GM12865 (cell line): ENCODE results near the gene NAA25.
"Not testable (repeated sequence)": the region's sequence is repeated elsewhere in the genome, so short reads cannot be mapped to it uniquely, and the experiment has no call there.

ENCODE experiments used
- DNase-seq: peaks from one replicate; pipeline ENCODE4 v3.0.0; 2010; ENCODE audit warnings: low read depth
- H3K4me3 ChIP-seq: 2 replicates; pipeline ENCODE4 v1.5.1; 2011; ENCODE audit warnings: mild to moderate bottlenecking, low read depth, low read length, control low read depth
- CTCF ChIP-seq: IDR thresholded peaks from 2 replicates; pipeline ENCODE4 v1.5.1; 2011; ENCODE audit warnings: low read length, control low read depth, low read depth, inconsistent platforms; ENCODE audit not compliant: insufficient read depth; ENCODE audit errors: missing control alignments

NAA25 gene

GRCh38 chr12:112046003-112046402, 62.6 kb downstream of the NAA25 start:
- no peak for TF ChIP-seq CTCF
- no peak overlapping the region for H3K4me3 ChIP-seq
- DNase-seq = no peak

GRCh38 chr12:112036614-112037013, 72.0 kb downstream of the NAA25 start:
- DNase-seq, H3K4me3 ChIP-seq: not testable (repeated sequence)

- no peak for TF ChIP-seq CTCF
- H3K4me3 ChIP-seq = no peak overlapping the region
- no peak for DNase-seq
These were observed 73.3 kb downstream of the NAA25 start for GRCh38 chr12:112035219-112035785.

GRCh38 chr12:112032292-112032691, 76.3 kb downstream of the NAA25 start:
- no peak overlapping the region for H3K4me3 ChIP-seq
- TF ChIP-seq CTCF = no peak
- no peak for DNase-seq

GRCh38 chr12:112031472-112031871, 77.1 kb downstream of the NAA25 start:
- no peak overlapping the region for H3K4me3 ChIP-seq
- no peak for DNase-seq
- no peak for TF ChIP-seq CTCF

GRCh38 chr12:112029301-112029700, 79.3 kb downstream of the NAA25 start:
- DNase-seq = no peak
- no peak for TF ChIP-seq CTCF

GRCh38 chr12:112025808-112026375, 82.7 kb downstream of the NAA25 start:
- H3K4me3 ChIP-seq = no peak overlapping the region
- DNase-seq = peak; percentile 32
- TF ChIP-seq CTCF = no peak

More at GRCh38 chr12:112029301-112029700, 79.3 kb downstream of the NAA25 start:
- H3K4me3 ChIP-seq = no peak overlapping the region
